CD14-positive monocyte (primary cell): ENCODE data around the gene RTN4IP1. TPM values are rescaled to one million over a fixed set of nuclear protein-coding genes. Genes with fewer than 3 reads are reported as not detected.

Experiments
- DNase-seq, 3 donors: peaks; one replicate each; pipeline ENCODE4 v3.0.0-alpha.2; 2011 to 2022
- H2AFZ ChIP-seq: 2 replicates; pipeline ENCODE4 v1.6.0; 2012; ENCODE audit warnings: mild to moderate bottlenecking, low read depth, low read length, inconsistent platforms; ENCODE audit not compliant: insufficient read depth, poor library complexity, severe bottlenecking
- H3K27ac ChIP-seq, 2 donors: 1 replicate in 1 of 2; 2 replicates in 1 of 2; pipeline ENCODE4 v1.5.1; 2012 to 2013; ENCODE audit warnings: low read length in 2 of 2, control low read depth in 1 of 2, inconsistent platforms in 1 of 2, low read depth in 1 of 2, mild to moderate bottlenecking in 1 of 2
- H3K27me3 ChIP-seq, 2 donors: one replicate each; pipeline versions ENCODE4 v1.6.0 to v1.6.1; 2011 to 2013; ENCODE audit warnings: low read length in 2 of 2; ENCODE audit not compliant: control insufficient read depth in 2 of 2, insufficient read depth in 2 of 2
- H3K36me3 ChIP-seq, 2 donors: replicated peaks in 1 of 2; 1 replicate in 1 of 2; 2 replicates in 1 of 2; pipeline versions ENCODE4 v1.5.1 to v1.6.1; 2012 to 2013; ENCODE audit warnings: low read length in 2 of 2, control low read depth in 1 of 2, inconsistent platforms in 1 of 2, mild to moderate bottlenecking in 1 of 2; ENCODE audit not compliant: insufficient read depth in 2 of 2, control insufficient read depth in 1 of 2
- H3K4me1 ChIP-seq, 2 donors: 1 replicate in 1 of 2; 2 replicates in 1 of 2; pipeline versions ENCODE4 v1.5.1 to v1.6.1; 2012 to 2013; ENCODE audit warnings: low read length in 2 of 2, control low read depth in 1 of 2, inconsistent platforms in 1 of 2, mild to moderate bottlenecking in 1 of 2, moderate library complexity in 1 of 2; ENCODE audit not compliant: insufficient read depth in 2 of 2, control insufficient read depth in 1 of 2
- H3K4me2 ChIP-seq: replicated peaks from 2 replicates; pipeline ENCODE3; 2012; ENCODE audit warnings: low read length, moderate library complexity, mild to moderate bottlenecking; ENCODE audit not compliant: poor library complexity, severe bottlenecking; ENCODE audit errors: extremely low read depth
- H3K4me3 ChIP-seq, 3 experiments: fragments of 200-600 bp in 1 of 3; sonication (generic) in 1 of 3; replicated peaks in 1 of 3; 1 replicate in 2 of 3; 2 replicates in 1 of 3; pipeline ENCODE4 v1.5.1; 2011 to 2013; ENCODE audit warnings: low read length in 3 of 3, mild to moderate bottlenecking in 3 of 3, control low read depth in 2 of 3, low read depth in 2 of 3, inconsistent platforms in 1 of 3, moderate library complexity in 1 of 3
- H3K79me2 ChIP-seq: 2 replicates; pipeline ENCODE4 v1.6.0; 2012; ENCODE audit warnings: mild to moderate bottlenecking, control low read depth, inconsistent platforms, low read length, moderate library complexity; ENCODE audit not compliant: insufficient read depth
- H3K9ac ChIP-seq: 2 replicates; pipeline ENCODE4 v1.6.0; 2017; ENCODE audit warnings: low read length, mild to moderate bottlenecking; ENCODE audit not compliant: insufficient read depth, poor library complexity, severe bottlenecking
- H3K9me3 ChIP-seq, 2 donors: replicated peaks in 1 of 2; 1 replicate in 1 of 2; 2 replicates in 1 of 2; pipeline versions ENCODE4 v1.5.1 to v1.6.1; 2012 to 2013; ENCODE audit warnings: low read length in 2 of 2, control low read depth in 1 of 2; ENCODE audit not compliant: control insufficient read depth in 1 of 2, insufficient read depth in 1 of 2
- H4K20me1 ChIP-seq: 2 replicates; pipeline ENCODE4 v1.6.0; 2012; ENCODE audit warnings: mild to moderate bottlenecking, low read length, control low read depth, moderate library complexity; ENCODE audit not compliant: insufficient read depth
- H3K27ac Mint-ChIP-seq, 7 donors: one replicate each; pipeline ENCODE4 v1.8.0; 2020; ENCODE audit warnings: mild to moderate bottlenecking in 7 of 7, mixed read lengths in 7 of 7, moderate library complexity in 6 of 7, inconsistent platforms in 2 of 7
- H3K27me3 Mint-ChIP-seq, 3 donors: one replicate each; pipeline ENCODE4 v1.8.0; 2021 to 2022; ENCODE audit warnings: low read depth in 3 of 3, mild to moderate bottlenecking in 3 of 3, mixed read lengths in 3 of 3, moderate library complexity in 3 of 3, inconsistent platforms in 1 of 3
- H3K36me3 Mint-ChIP-seq, 2 donors: one replicate each; pipeline ENCODE4 v1.8.0; 2020; ENCODE audit warnings: mixed read lengths in 2 of 2, inconsistent platforms in 1 of 2, mild to moderate bottlenecking in 1 of 2
- H3K4me1 Mint-ChIP-seq: one replicate; pipeline ENCODE4 v1.8.0; 2020; ENCODE audit warnings: mild to moderate bottlenecking, mixed read lengths
- H3K4me3 Mint-ChIP-seq, 2 donors: one replicate each; pipeline ENCODE4 v1.8.0; 2020; ENCODE audit warnings: mild to moderate bottlenecking in 2 of 2, mixed read lengths in 2 of 2, moderate library complexity in 1 of 2
- H3K9me3 Mint-ChIP-seq, 7 donors: one replicate each; pipeline ENCODE4 v1.8.0; 2020 to 2022; ENCODE audit warnings: mixed read lengths in 7 of 7, mild to moderate bottlenecking in 6 of 7, moderate library complexity in 6 of 7, inconsistent platforms in 2 of 7
- WGBS: methylation state at CpG from one replicate; pipeline ENCODE4 v1.1.5; 2013; ENCODE audit warnings: missing lambda C conversion rate; ENCODE audit not compliant: insufficient coverage; 5-methylcytosine and 5-hydroxymethylcytosine counted together
- intact Hi-C, 2 donors: fragments of 100-400 bp; cut with micrococcal nuclease; formaldehyde crosslinking; loops; one replicate each; pipeline versions ENCODE4 v1.15.0 to v1.15.1; 2023
- polyA plus RNA-seq, 3 donors: library from polyadenylated mRNA; depleted of rRNA in 1 of 3; unstranded in 2 of 3; stranded (reverse) in 1 of 3; fragments of 300-500 nt in 2 of 3; fragments of >200 nt in 1 of 3; fragmentation: Illumina TruSeq in 2 of 3; gene quantifications; 1 replicate in 2 of 3; 2 replicates in 1 of 3; pipeline ENCODE4 v1.2.3, GENCODE V29; 2012 to 2021
- TF ChIP-seq, protein P1 (sequence below): fragments of 200-600 bp; IDR thresholded peaks from one replicate; pipeline ENCODE4 v1.8.0; 2022; ENCODE audit warnings: antibody characterized with exemption, mild to moderate bottlenecking

Gene RTN4IP1
- polyA plus RNA-seq, 3 donors = 3.5 to 6.7 (median 4.5) TPM

DNA sequence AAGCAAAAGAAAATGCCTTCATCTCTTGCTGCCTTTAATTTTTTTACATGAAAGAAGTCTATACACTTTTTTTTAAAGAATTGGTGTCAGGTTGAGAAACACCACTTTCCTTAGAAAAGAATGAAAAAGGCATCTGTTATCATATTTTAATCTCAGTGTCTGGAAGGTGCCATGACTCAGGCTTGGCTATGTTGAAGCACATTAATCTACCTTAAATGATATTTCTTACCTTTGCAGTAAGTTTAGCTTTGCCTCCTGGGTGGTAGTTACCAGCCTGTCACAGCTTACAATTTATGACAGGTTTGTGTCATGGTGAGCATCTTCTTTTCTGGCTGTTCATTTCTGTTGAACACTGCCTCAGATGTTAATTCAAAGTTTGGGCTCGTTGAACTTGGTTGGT, 95.3 kb downstream of the RTN4IP1 start:
- Histone ChIP-seq H3K27ac (peak overlapping the region in 1 of 2 donors; percentile 74), H3K27me3 (no peaks in the 10 kb centered on the region), H3K9ac (no peak overlapping the region), H4K20me1 (no peaks in the 10 kb centered on the region), H3K4me1 (peaks cover 55 to 61% of the 10 kb centered on the region in 2 donors), H3K4me2 (no peak overlapping the region), H3K4me3 (no peak overlapping the region), H3K9me3 (no peaks in the 10 kb centered on the region), H3K79me2 (peaks cover 94% of the 10 kb centered on the region), H2AFZ (no peak overlapping the region), H3K36me3 (peaks cover 47 to 65% of the 10 kb centered on the region in 2 donors)
- WGBS = 29% methylated on average over 1 of the region's 1 CpG
- H3K27ac Mint-ChIP-seq = peak overlapping the region in 6 of 7 donors; percentile 8 to 89 (median 42)
- H3K27me3 Mint-ChIP-seq = peaks cover 0 to 1% (median 0%) of the 10 kb centered on the region in 3 donors
- TF ChIP-seq, protein P1, sequence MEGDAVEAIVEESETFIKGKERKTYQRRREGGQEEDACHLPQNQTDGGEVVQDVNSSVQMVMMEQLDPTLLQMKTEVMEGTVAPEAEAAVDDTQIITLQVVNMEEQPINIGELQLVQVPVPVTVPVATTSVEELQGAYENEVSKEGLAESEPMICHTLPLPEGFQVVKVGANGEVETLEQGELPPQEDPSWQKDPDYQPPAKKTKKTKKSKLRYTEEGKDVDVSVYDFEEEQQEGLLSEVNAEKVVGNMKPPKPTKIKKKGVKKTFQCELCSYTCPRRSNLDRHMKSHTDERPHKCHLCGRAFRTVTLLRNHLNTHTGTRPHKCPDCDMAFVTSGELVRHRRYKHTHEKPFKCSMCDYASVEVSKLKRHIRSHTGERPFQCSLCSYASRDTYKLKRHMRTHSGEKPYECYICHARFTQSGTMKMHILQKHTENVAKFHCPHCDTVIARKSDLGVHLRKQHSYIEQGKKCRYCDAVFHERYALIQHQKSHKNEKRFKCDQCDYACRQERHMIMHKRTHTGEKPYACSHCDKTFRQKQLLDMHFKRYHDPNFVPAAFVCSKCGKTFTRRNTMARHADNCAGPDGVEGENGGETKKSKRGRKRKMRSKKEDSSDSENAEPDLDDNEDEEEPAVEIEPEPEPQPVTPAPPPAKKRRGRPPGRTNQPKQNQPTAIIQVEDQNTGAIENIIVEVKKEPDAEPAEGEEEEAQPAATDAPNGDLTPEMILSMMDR = no peak
- DNase-seq = no peak
- H3K4me3 Mint-ChIP-seq = no peak overlapping the region
- no peaks in the 10 kb centered on the region for H3K9me3 Mint-ChIP-seq
- H3K4me1 Mint-ChIP-seq = peaks cover 58% of the 10 kb centered on the region
- peaks cover 63 to 75% of the 10 kb centered on the region in 2 donors for H3K36me3 Mint-ChIP-seq
- intact Hi-C loops = no loop called here

DNA sequence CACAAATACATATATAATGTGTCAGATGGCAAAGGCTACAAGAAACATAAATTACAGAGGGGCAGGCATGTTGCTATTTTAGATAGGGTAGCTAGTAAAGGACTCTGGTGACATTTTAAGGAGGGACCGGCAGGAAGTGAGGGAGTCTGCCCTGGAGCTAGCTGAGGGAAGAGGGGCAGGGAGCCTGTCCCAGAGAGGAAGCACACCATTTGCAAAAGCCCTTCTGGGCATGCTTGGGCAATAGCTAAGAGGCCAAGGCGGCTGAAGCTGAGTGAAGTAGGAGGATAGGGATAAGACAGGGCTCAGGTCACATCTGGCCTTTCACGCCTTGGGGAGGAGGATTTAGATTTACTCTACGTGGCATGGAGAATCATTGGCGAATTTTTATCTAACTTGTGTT, 96.2 kb downstream of the RTN4IP1 start:
- Histone ChIP-seq H2AFZ (peak overlapping the region; percentile 39), H4K20me1 (no peaks in the 10 kb centered on the region), H3K27me3 (no peaks in the 10 kb centered on the region), H3K4me3 (no peak overlapping the region), H3K4me2 (peak overlapping the region; percentile 9), H3K27ac (peak overlapping the region; percentile 18 to 74), H3K36me3 (peaks cover 56 to 74% of the 10 kb centered on the region in 2 donors), H3K9ac (no peak overlapping the region), H3K4me1 (peaks cover 45 to 52% of the 10 kb centered on the region in 2 donors), H3K9me3 (no peaks in the 10 kb centered on the region), H3K79me2 (peaks cover 96% of the 10 kb centered on the region)
- H3K9me3 Mint-ChIP-seq = no peaks in the 10 kb centered on the region
- H3K27ac Mint-ChIP-seq = peak overlapping the region; percentile 63 to 90 (median 81)
- DNase-seq = peak in 2 of 3 donors; percentile 34 to 50
- peaks cover 67 to 78% of the 10 kb centered on the region in 2 donors for H3K36me3 Mint-ChIP-seq
- WGBS = 31% methylated on average over 3 of the region's 5 CpGs
- intact Hi-C loops = no loop called here
- no peak overlapping the region for H3K4me3 Mint-ChIP-seq
- peaks cover 0 to 1% (median 0%) of the 10 kb centered on the region in 3 donors for H3K27me3 Mint-ChIP-seq
- H3K4me1 Mint-ChIP-seq = peaks cover 52% of the 10 kb centered on the region
- TF ChIP-seq, protein P1 = no peak
